Occipital lobe (tissue), 2 donors: ENCODE results near the gene HNF1A. TPM values are rescaled to one million over a fixed set of nuclear protein-coding genes. Genes with fewer than 3 reads are reported as not detected.

Experiments used
- DNase-seq: peaks from one replicate; lab custom pipeline; 2025; lab: John Stamatoyannopoulos, UW
- total RNA-seq: library from RNA; depleted of rRNA; stranded (reverse); fragments of >200 nt; gene quantifications from one replicate; pipeline ENCODE4 v1.2.3, GENCODE V29; 2014

Gene HNF1A
- total RNA-seq, 1 donor from 2014 or later = not detected

DNA sequence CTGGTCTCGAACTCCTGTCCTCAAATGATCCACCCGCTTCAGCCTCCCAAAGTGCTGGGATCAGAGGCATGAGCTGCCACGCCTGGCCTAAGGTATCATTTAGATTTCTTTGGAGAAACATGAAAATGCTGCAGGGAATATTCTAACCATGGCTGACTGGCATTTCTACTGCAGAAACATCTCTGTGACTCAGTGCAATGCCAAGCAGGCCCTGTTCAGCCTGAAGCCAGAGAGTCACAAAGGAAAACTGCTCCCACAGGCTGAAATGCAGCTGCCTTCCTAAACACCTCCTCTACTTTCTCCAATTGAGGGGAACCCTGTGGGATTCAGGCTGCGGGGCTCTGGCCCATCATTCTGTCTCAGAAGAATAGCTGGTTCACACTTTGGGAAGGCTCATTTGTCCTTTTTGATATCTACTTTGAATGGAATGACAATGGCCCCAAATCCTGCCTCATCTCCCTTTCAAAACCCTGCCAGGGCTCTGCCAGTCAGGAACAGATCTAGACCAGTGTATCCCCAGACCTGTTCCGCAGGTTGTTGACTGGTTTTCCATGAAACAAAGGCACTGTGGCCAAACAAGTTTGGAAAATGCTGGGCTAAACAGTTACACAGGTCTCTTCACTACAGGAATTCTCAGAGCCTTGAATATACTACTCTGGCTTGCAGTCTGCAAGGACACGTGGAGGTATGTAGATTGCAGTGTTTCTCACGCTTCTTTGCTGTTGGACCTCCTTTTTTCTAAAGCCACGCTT is 30.2 kb downstream of the HNF1A start:
- no peak for DNase-seq

DNA sequence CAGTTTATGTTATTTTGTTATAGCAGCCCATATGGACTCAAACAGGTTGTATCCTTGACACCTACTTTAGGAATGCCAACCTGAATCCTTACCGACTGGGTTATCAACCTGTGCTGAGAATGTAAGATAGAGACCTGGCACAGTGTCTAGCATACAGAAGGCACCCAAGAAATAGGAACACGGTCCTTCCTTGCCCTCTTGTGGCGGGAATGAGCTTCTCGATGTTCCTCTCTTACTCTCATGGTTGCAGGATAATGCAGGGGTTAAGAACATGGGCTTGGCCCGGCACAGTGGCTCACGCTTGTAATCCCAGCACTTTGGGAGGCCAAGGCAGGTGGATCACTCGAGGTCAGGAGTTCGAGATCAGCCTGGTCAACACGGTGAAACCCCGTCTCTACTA is 31.4 kb downstream of the HNF1A start:
- DNase-seq = no peak

DNA sequence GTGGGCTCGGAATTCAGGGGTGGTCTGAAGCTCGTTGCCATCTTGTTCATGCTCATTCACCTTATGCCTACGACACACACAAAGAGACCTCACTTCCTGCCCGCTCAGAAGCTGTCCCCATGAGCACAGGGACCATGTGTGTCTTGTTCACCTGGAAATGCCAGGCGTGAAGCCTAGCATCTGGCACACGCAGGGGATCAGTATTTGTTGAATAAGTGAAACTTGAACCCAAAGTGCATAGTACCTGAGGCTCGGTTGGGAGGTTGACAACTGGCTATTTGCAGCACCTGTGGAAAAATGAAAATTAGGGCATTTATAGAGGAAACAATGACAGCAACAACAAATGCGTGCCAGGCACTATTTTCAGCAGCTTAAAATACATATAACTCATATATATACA is 32.5 kb downstream of the HNF1A start:
- no peak for DNase-seq

- no peak for DNase-seq
These were observed 33.5 kb downstream of the HNF1A start for GRCh38 chr12:121011820-121012219.

DNA sequence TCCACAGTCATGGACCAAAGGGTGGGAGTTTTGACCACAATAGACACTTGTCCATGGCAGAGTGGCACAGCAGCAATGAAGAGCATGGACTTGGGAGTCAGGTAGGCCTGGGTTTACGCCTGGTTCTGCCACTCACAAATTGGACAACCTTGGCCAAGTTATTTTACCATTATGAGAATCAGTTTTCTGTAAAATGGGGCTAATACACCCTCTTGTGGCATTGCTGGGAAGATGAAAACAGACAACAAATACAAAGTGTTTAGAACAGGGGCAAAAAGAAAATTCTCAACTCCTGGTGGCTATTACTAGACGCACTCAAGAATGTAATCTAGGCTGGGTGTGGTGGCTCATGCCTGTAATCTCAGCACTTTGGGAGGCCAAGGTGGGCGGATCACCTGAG is 35.4 kb downstream of the HNF1A start:
- DNase-seq = no peak

DNA sequence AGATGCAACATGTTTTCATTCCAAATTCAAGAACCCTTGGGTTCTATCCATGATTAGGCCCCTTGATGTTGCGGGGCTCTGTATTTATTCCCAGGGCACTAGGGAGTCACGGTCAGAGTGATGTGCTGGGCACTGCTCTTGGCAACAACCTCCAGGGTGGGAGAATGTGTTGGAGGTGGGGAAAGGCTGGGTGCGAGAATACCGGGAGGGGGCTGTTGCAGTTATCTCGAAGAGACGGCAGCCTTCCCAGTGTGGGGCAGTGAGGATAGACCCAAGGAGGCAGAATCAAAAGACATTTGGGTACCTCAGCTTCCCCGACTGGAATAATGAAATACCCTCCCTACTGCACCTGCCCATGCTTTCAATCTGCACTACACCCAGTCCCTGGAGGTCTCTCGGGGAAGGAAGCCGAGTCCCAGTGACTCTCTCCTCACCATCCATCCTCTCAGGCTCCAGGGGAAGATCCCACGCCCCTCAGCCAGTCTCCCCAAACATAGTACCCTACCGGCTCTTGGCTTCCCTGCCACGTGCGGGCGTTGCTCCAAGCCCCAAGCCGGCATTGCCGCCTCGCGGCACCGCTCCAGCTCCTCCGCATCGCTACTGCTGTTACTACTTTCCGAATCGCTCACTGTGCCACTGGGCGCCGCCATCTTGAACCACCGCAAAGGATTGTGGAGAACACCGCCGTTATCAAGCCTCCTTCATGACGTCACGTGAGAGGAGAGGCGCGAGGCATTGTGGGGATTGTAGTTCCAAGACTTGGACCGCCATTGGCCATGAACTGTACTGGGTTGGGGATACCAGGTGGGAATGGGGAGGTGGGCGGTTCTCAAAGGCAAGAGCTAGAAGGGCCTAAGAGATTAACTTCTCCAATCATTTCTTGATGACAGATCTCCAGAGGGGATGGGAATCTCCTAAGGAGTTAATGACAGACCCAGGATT is 37.8 kb downstream of the HNF1A start, which contains the start of gene C12orf43:
Gene C12orf43 (minus strand): TSS at position 663 of the 942 bp plus-strand sequence. CDS start 13 bp downstream, at position 650.
- DNase-seq = peak; percentile 85

DNA sequence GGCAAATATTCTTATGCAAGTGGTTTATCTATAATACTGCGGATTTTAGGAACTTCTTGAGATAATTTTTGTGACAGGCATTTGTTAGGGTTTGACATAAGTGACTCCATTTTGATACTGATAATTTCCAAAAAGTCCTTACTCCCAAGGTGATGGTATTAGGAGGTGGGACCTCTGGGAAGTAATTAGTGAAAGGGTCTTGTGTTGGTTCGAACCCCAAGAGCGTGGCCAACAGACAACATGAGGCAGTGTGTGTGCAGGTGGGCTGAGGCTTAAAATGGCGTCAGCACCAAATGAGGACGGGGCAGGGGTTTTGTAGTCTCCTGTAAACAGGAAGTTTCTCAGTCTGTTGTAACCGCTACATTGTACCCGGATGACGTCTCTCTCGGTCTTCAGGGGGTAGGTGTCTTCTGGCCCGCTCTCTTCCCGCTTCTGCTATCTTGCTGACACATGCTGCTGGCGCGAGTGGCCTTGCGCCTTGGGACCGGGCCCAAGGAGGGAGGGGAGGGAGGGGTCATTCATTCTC is 39.7 kb downstream of the HNF1A start:
- DNase-seq = no peak

DNA sequence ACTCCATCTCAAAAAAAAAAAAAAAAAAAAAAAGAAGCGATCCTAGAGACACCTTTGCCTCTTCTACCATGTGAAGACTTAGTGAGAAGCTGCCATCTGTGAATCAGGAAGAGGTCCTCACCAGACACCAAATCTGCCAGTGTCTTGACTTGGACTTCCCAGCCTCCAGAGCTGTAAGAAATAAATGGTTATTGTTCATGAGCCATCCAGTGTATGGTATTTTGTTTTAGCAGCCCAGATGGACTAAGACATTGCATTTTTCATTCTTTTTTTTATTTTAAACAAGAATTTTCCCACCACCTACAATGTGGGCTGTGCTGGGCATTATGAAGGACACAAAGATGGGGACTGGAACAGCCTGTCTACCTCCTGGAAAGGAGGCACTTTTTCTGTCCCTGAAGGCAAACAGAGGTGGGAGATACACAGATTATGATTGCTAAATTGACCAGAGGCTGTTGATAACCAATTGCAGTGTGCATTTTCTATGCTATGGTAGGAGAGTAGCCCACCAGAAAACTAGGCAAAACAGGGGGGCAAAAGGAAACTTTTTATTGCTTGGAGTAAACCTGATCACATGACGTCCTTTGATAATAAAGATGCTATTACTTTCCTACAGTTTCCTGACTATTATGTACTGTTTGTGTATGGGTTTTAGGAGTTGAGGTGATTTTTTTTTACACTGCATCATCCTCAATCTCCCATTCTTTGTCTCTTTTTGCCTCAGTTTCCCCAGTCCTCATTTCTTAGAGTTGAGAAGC is 40.7 kb downstream of the HNF1A start:
- no peak for DNase-seq

DNA sequence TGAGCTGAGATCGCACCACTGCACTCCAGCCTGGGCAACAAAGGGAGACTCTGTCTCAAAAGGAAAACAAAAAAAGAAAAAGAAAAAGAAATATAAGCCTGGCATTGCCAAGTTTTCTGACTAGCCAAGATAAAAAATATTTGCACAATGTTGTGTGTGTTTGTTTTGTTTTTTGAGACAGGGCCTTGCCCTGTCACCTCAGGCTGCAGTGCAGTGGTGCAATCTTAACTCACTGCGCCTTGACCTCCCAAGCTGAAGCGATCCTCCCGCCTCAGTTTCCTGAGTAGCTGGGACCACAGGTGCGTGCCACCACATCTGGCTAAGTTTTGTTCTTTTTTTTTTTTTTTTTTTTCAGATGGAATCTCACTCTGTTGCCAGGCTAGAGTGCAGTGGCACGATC is 43.4 kb downstream of the HNF1A start:
- DNase-seq = no peak

GRCh38 chr12:121022713-121023112 is 44.4 kb downstream of the HNF1A start:
- DNase-seq = no peak

DNA sequence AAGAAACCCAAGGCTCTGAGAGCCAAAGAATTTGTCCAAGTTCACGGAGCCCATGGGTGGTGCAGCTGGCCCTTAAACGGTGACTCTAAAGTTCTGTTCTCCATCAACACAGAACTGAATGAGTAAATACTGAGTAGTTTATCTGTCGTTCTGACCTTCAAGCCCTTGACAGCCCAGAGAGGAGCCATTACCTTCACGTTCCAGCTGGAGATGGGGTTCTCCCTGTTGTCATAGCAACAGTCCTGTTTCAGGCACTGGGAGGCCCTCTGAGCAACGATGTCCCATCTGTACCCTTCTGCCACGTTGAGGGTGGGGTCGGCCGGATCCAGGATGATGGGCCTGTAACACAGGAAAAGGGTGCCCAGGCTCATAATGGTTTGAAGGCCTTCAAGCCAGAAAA is 45.5 kb downstream of the HNF1A start:
- no peak for DNase-seq

DNA sequence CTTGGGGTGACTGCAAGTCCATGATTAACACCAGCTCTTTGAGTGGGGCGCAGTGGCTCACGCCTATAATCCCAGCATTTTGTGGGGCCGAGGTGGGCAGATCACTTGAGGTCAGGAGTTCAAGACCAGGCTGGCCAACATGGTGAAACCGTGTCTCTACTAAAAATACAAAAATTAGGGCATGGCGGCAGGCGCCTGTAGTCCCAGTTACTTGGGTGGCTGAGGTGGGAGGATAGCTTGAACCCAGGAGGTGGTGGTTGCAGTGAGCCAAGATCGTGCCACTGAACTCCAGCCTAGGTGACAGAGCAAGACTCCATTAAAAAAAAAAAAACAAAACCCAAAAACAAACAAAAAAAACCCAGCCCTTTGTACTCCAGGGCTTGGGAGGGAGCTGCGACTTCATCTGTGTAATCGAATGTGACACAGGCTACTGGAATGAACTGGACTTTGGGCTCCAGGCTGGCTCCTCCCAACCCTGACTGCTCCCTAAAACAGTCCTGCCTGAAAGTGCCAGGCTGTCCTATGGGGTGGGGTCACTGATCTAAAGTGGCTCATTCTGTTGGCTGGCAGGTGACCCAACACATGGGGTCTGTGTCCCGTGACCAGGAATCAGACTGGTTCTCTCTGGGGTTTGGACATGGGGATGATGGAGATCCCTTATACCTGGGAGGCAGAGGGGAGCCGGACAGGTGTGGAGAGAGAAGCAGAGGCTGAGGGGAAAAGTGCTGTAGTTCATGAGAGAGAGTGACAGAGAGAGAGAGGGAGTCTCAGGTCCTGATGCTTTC is 47.3 kb downstream of the HNF1A start:
- DNase-seq = no peak

DNA sequence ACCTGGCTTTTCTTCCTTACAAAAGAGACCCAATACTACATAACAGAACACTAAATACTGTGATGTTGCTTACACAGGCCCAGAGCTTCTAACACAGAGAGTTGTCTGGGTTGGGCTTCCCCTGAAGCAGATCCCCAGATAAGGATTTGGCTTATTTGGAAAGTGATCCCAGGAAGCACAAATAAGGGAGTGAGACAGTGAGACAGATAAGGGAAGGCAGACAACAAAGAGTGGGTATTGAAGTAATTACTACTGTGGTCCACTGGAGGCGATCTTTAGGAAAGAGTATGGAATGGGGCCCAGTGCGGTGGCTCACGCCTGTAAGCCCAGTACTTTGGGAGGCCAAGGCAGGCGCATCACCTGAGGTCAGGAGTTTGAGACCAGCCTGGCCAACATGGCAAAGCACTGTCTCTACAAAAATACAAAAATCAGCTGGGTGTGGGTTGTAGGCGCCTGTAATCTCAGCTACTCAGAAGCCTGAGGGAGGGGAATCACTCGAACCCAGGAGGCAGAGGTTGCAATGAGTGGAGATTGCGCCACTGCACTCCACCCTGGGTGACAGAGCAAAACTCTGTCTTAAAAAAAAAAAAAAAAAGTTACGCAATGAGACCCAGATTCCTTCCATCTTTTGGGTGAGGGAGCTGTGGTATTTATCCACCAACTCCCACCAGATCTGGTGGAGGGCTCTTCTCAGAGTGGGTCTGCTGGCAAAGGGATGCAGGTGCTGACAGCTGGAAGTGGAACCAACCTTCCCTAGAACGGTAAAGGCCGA is 48.1 kb downstream of the HNF1A start:
- no peak for DNase-seq

GRCh38 chr12:121030576-121031212 is 52.4 kb downstream of the HNF1A start:
- no peak for DNase-seq

DNA sequence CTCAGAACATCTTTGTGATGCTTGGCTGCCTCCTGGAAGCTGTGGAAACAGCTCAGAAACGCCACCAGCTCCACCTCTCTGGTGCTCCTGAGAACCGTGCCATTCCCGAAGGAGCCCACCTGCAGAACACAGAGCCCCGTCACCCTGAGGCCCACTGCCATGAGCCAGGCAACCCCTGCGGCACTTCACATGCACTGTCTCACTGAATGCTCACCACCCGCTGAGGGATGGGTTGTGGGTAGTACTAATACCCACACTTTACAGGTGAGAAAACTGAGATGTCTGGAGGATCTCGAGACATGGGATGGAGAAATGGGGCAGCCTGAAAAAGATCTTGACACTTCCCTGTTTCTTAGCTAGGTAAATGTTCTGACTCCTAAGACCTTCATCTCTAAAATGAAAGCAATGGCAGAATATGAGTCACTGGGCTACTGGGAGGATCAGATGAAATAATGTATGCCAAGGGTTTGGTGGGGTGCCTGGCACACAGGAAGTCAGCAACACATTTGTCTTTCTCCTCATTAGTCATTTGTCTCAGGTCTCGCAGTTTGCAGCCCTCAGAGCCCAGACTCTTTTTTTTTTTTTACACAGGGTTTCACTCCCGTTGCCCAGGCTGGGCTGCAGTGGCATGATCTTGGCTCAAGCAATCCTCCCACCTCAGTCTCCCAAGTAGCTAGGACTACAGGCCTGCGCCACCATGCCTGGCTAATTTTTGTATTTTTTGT is 55.4 kb downstream of the HNF1A start:
- no peak for DNase-seq

- no peak for DNase-seq
These were observed 56.4 kb downstream of the HNF1A start for GRCh38 chr12:121034616-121035305.

- DNase-seq = no peak
These were observed 58.5 kb downstream of the HNF1A start for GRCh38 chr12:121036810-121037326.
